Activated naive CD8-positive, alpha-beta T cell (primary cell): ENCODE measurements around the gene DTWD2.

ENCODE experiments used
- H3K27ac Mint-ChIP-seq: one replicate; pipeline ENCODE4 v1.8.0; 2021; ENCODE audit warnings: mixed read lengths
- H3K27me3 Mint-ChIP-seq: one replicate; pipeline ENCODE4 v1.8.0; 2021; ENCODE audit warnings: mixed read lengths
- H3K36me3 Mint-ChIP-seq: one replicate; pipeline ENCODE4 v1.8.0; 2021; ENCODE audit warnings: mixed read lengths
- H3K4me1 Mint-ChIP-seq: one replicate; pipeline ENCODE4 v1.8.0; 2021; ENCODE audit warnings: low read depth, mixed read lengths
- H3K4me3 Mint-ChIP-seq: one replicate; pipeline ENCODE4 v1.8.0; 2021; ENCODE audit warnings: mild to moderate bottlenecking, mixed read lengths
- H3K9me3 Mint-ChIP-seq: one replicate; pipeline ENCODE4 v1.8.0; 2021; ENCODE audit warnings: low read depth, mixed read lengths

The DTWD2 gene

GRCh38 chr5:118818604-118819003 lies 169.7 kb downstream of the DTWD2 start:
- Mint-ChIP-seq H3K4me1 (no peaks in the 10 kb centered on the region), H3K36me3 (peaks cover 9% of the 10 kb centered on the region), H3K9me3 (no peaks in the 10 kb centered on the region), H3K27ac (no peak overlapping the region), H3K4me3 (no peak overlapping the region), H3K27me3 (no peaks in the 10 kb centered on the region)

GRCh38 chr5:118808441-118808840 lies 179.9 kb downstream of the DTWD2 start:
- peaks cover 13% of the 10 kb centered on the region for H3K9me3 Mint-ChIP-seq
- peaks cover 26% of the 10 kb centered on the region for H3K36me3 Mint-ChIP-seq
- H3K27me3 Mint-ChIP-seq, result no peaks in the 10 kb centered on the region
- H3K27ac Mint-ChIP-seq, result no peak overlapping the region
- no peaks in the 10 kb centered on the region for H3K4me1 Mint-ChIP-seq
- H3K4me3 Mint-ChIP-seq, result no peak overlapping the region

GRCh38 chr5:118806571-118806970 lies 181.8 kb downstream of the DTWD2 start:
- Mint-ChIP-seq H3K4me1 (no peaks in the 10 kb centered on the region), H3K36me3 (peaks cover 19% of the 10 kb centered on the region), H3K9me3 (peaks cover 13% of the 10 kb centered on the region), H3K4me3 (no peak overlapping the region), H3K27me3 (no peaks in the 10 kb centered on the region), H3K27ac (no peak overlapping the region)

- Mint-ChIP-seq H3K4me1 (no peaks in the 10 kb centered on the region), H3K4me3 (no peak overlapping the region), H3K27me3 (no peaks in the 10 kb centered on the region), H3K27ac (no peak overlapping the region), H3K36me3 (peaks cover 8% of the 10 kb centered on the region), H3K9me3 (peaks cover 7% of the 10 kb centered on the region)
Measured at GRCh38 chr5:118802335-118802734, 186.0 kb downstream of the DTWD2 start.

- Mint-ChIP-seq H3K9me3 (no peaks in the 10 kb centered on the region), H3K27ac (no peak overlapping the region), H3K27me3 (no peaks in the 10 kb centered on the region), H3K4me1 (no peaks in the 10 kb centered on the region), H3K36me3 (no peaks in the 10 kb centered on the region), H3K4me3 (no peak overlapping the region)
Measured at GRCh38 chr5:118796081-118796480, 192.3 kb downstream of the DTWD2 start.

GRCh38 chr5:118794281-118794680 lies 194.1 kb downstream of the DTWD2 start:
- no peaks in the 10 kb centered on the region for H3K36me3 Mint-ChIP-seq
- H3K9me3 Mint-ChIP-seq, result no peaks in the 10 kb centered on the region
- no peak overlapping the region for H3K27ac Mint-ChIP-seq
- no peak overlapping the region for H3K4me3 Mint-ChIP-seq
- no peaks in the 10 kb centered on the region for H3K4me1 Mint-ChIP-seq
- no peaks in the 10 kb centered on the region for H3K27me3 Mint-ChIP-seq

- Mint-ChIP-seq H3K27ac (no peak overlapping the region), H3K4me3 (no peak overlapping the region), H3K4me1 (no peaks in the 10 kb centered on the region), H3K9me3 (no peaks in the 10 kb centered on the region), H3K36me3 (no peaks in the 10 kb centered on the region), H3K27me3 (no peaks in the 10 kb centered on the region)
Measured at GRCh38 chr5:118793652-118794051, 194.7 kb downstream of the DTWD2 start.

- H3K9me3 Mint-ChIP-seq, result no peaks in the 10 kb centered on the region
- H3K27me3 Mint-ChIP-seq, result no peaks in the 10 kb centered on the region
- H3K4me3 Mint-ChIP-seq, result no peak overlapping the region
- no peak overlapping the region for H3K27ac Mint-ChIP-seq
- H3K4me1 Mint-ChIP-seq, result no peaks in the 10 kb centered on the region
- peaks cover 4% of the 10 kb centered on the region for H3K36me3 Mint-ChIP-seq
Measured at GRCh38 chr5:118793091-118793490, 195.3 kb downstream of the DTWD2 start.

- Mint-ChIP-seq H3K9me3 (no peaks in the 10 kb centered on the region), H3K4me1 (no peaks in the 10 kb centered on the region), H3K27ac (no peak overlapping the region), H3K4me3 (no peak overlapping the region), H3K27me3 (no peaks in the 10 kb centered on the region), H3K36me3 (peaks cover 5% of the 10 kb centered on the region)
Measured at GRCh38 chr5:118791926-118792734, 196.2 kb downstream of the DTWD2 start.

GRCh38 chr5:118789366-118789765 lies 199.0 kb downstream of the DTWD2 start:
- H3K36me3 Mint-ChIP-seq, result peaks cover 5% of the 10 kb centered on the region
- no peak overlapping the region for H3K27ac Mint-ChIP-seq
- H3K4me3 Mint-ChIP-seq, result no peak overlapping the region
- no peaks in the 10 kb centered on the region for H3K9me3 Mint-ChIP-seq
- H3K4me1 Mint-ChIP-seq, result no peaks in the 10 kb centered on the region
- H3K27me3 Mint-ChIP-seq, result no peaks in the 10 kb centered on the region

GRCh38 chr5:118788351-118788750 lies 200.0 kb downstream of the DTWD2 start:
- H3K4me3 Mint-ChIP-seq, result no peak overlapping the region
- H3K27me3 Mint-ChIP-seq, result no peaks in the 10 kb centered on the region

More at GRCh38 chr5:118788351-118788750, 200.0 kb downstream of the DTWD2 start:
- H3K36me3 Mint-ChIP-seq, result peaks cover 5% of the 10 kb centered on the region
- H3K4me1 Mint-ChIP-seq, result no peaks in the 10 kb centered on the region
- H3K27ac Mint-ChIP-seq, result no peak overlapping the region
- H3K9me3 Mint-ChIP-seq, result no peaks in the 10 kb centered on the region
